ENCODE measurements around the gene EVPLL. TPM values are rescaled to one million over a fixed set of nuclear protein-coding genes. Genes with fewer than 3 reads are reported as not detected.
"Not testable (repeated sequence)": the region's sequence is repeated elsewhere in the genome, so short reads cannot be mapped to it uniquely, and the experiment has no call there.

The EVPLL gene
- total RNA-seq, 1 experiment from 2014 or later: not detected

GRCh38 chr17:18425593-18425992 lies 48.0 kb downstream of the EVPLL start:
- DNase-seq (ENCODE audit: low spot score): not testable (repeated sequence)

- DNase-seq (ENCODE audit: low spot score): not testable (repeated sequence)
Observed at GRCh38 chr17:18426639-18427038, 49.1 kb downstream of the EVPLL start.

- not testable (repeated sequence) for DNase-seq (ENCODE audit: low spot score)
Observed at GRCh38 chr17:18432206-18432605, 54.6 kb downstream of the EVPLL start.

Other genes starting within 250 kb of the EVPLL start
- gene ALKBH5, start 193.9 kb upstream of the EVPLL start, total RNA-seq (2014; rRNA removed; shearing (Covaris generic)): 107 and 116 TPM in 2 replicates
- 41.7 and 47.2 TPM in 2 replicates for gene LLGL1, start 152.1 kb upstream of the EVPLL start, total RNA-seq (2014; rRNA removed; shearing (Covaris generic))
- gene FLII, start 119.0 kb upstream of the EVPLL start, total RNA-seq (2014; rRNA removed; shearing (Covaris generic)): 369 and 474 TPM in 2 replicates
- 19.4 and 27.7 TPM in 2 replicates for gene MIEF2, start 117.1 kb upstream of the EVPLL start, total RNA-seq (2014; rRNA removed; shearing (Covaris generic))
- gene TOP3A, start 62.8 kb upstream of the EVPLL start, total RNA-seq (2014; rRNA removed; shearing (Covaris generic)): 39.2 and 52.7 TPM in 2 replicates
- 10.4 and 11.9 TPM in 2 replicates for gene SMCR8, start 62.5 kb upstream of the EVPLL start, total RNA-seq (2014; rRNA removed; shearing (Covaris generic))
- gene SHMT1, start 14.2 kb upstream of the EVPLL start, total RNA-seq (2014; rRNA removed; shearing (Covaris generic)): 34.1 and 39.3 TPM in 2 replicates
- gene LGALS9C, start 99.0 kb downstream of the EVPLL start, total RNA-seq (2014; rRNA removed; shearing (Covaris generic)): not detected in 2 replicates

All from A172 (cell line).